ENCODE measurements around the gene USP34. TPM values are rescaled to one million over a fixed set of nuclear protein-coding genes. Genes with fewer than 3 reads are reported as not detected.
"Not testable (repeated sequence)": the region's sequence is repeated elsewhere in the genome, so short reads cannot be mapped to it uniquely, and the experiment has no call there.

Gene USP34
- polyA plus RNA-seq, 5 donors = 130 to 180 (median 157) TPM

DNA sequence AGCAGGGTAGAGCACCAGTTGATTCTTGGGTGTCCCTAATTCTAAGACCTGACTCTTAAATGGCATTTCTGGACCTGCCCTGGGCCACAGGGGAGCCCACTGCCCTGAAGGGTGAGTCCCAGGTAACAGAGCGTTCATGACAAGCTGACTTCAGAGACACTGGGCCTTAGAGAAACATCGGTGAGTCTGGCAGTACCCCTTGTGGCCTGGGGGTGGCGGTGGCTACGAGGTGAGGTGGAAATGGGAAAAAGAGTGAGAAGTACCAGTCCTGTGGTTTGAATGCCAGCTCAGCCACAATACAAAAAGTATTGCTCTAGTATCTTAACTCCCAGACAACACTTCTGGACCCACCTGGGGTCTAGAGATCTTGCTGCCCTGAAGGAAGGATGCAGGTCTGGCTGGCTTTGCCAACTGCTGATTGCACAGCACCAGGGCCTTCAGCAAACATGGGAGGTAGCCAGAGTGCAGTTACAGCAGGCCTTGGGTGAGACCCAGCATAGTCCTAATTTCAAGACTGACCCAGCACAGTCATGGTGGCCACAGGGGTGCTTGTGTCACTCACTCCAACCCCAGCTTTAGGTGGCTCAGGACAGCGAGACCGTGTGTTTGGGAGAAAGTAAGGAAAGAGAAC lies 44.5 kb downstream of the USP34 start:
- peak in 1 of 2 donors; percentile 9 for DNase-seq

DNA sequence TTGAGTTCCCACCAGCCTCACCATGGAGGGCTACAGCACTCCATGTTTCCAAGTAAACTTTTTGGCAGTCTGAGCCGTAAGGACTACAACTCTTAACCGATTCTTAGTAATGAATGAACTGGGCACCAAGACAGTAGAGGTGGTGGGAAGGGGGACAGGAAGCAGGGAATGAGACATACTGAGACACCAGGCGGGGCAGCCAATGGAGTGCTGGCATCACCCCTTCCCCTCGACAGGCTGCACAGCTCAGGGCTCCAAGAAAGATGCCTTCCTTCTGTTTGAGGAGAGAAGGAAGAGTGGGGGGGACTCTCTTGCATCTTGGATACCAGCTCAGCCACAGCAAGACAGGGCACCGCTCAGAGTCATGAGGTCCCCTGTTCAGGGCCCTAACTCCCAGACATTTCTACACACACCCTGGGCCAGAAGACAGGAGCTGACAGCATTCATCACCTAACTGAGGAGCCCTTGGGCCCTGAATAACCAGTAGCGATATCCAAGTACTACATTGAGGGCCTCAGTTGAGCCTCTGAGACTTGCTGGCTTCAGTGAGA lies 45.2 kb downstream of the USP34 start:
- no peak for DNase-seq

GRCh38 chr2:61423714-61424113 lies 47.2 kb downstream of the USP34 start:
- no peak for DNase-seq

GRCh38 chr2:61421611-61422010 lies 49.3 kb downstream of the USP34 start:
- no peak for DNase-seq

DNA sequence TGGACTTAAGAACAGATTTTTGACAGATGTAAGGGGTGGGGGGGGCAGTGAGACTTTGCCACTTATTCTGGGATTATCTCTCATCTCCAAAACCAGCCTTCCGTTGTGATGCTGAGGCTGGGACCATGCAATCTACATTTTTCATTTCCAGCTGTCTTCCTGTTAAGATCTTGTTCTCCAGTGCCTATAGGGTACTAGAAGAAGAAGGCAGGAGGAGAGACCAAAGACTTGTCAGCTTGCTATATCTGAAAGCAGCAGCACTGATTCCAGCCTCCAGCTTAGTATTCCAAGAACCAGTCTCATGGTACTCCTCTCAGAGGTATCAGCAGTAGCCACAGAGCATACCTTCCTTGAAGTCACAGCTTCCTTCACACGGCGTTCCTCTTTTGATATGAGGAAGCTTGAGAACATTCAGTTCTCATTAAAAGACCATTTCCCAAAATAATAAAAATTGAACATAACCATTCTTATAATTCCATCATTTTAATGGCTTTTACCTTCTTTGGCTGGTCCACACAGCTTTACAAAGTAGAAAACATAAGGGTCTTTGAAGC lies 49.8 kb downstream of the USP34 start:
- no peak for DNase-seq

GRCh38 chr2:61419570-61419969 lies 51.3 kb downstream of the USP34 start:
- DNase-seq = peak in 1 of 2 donors; percentile 13

DNA sequence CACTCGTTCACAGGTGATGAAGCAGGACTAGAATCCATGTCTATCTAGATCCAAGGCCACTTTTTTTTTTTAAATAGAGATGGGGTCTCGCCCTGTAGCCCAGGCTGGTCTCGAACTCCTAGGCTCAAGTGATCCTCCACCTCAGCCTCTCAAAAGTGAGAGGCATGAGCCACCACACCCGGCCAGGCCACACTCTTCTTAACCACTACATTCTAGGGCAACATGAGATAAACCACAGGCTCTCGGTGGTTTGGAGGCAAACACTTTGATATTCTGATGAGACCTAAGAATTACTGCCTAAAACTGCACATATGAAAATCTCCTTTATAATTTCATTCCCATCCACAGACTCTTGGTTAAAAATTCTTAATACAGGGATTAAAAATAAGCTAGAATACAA lies 51.8 kb downstream of the USP34 start:
- no peak for DNase-seq

DNA sequence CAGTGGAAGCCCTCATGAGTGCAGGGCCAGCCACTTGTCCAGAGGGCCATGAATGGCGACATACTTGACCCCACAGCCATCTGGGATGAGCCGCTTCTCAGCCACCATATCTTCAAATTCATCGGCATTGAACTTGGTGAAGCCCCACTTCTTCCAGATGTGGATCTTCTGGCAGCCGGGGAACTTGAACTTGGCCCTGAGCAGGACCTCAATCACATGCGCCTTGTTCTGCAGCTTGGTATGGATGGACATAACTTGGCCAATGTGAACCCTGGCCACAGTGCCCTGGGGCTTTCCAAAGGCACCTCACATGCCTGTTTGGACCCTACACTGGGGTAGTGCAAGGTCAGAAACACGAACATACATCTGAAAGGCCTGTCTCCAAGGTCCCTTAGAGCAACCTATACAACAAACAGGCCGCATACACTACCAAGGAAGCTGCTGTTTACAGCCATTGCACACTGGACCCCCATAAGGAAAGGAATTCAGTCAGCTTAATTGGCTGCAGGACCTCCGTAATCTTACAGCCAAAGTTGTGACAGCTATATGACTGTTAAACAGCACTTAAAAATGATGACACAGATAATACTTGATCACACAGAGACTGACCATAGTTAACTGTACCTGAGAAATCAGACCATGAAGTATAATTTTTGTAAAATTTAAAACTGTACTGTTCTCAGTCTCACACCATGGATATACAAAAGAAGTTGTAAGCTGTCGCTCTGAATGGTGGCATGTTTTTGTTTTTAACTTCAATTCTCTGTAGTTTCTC lies 53.8 kb downstream of the USP34 start:
- DNase-seq = no peak

DNA sequence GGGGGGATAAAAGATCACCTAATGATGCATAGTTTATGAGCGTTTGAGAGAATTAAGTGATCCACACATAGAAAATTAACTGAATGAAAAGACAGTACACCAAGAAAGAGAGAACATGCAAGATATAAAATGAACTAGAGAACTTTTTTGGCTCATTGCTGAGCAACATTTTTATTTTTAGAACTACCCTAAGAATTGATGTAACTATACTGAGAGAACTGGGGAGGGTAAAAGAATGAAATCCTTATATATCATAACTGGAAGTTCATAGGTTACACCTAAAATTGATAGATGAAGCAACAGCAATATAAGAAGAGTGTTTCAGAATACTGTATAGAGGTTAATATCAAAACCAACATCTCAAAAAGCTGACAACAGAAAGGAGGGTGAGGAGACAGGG lies 55.6 kb downstream of the USP34 start:
- no peak for DNase-seq

GRCh38 chr2:61414674-61415073 lies 56.2 kb downstream of the USP34 start:
- no peak for DNase-seq

DNA sequence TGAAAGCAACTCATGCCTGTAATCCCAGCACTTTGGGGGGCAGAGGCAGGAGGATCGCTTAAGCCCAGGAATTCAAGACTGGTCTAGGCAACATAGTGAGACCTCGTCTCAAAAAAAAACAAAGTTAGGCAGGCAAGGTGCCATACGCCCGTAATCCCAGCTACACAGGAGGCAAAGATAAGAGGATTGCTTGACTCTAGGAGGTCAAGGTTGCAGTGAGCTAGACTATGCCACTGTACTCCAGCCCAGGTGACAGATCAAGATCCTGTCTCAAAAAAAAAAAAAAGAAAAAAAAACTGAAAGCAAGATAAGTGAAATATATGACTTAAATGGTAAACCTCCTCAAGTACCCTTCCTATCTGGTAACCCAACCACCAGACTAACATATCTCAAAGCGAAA lies 59.8 kb downstream of the USP34 start:
- no peak for DNase-seq

DNA sequence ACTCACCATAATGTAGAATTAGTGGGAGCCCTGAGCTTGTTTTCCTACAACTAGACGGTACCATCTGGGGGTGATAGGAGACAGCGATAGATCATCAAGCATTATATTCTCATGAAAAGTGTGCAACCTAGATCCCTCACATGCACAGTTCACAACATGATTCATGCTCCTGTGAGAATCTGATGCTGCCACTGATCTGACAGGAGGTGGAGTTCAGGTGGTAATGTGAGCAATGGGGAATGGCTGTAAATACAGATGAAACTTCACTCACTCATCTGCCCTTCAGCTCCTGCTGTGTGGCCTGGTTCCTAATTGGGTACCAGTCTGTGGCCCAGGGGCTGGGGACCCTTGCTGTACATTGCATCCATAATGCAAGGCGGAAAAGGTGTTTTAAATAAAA lies 60.7 kb downstream of the USP34 start:
- DNase-seq = no peak

GRCh38 chr2:61405813-61406212 lies 65.1 kb downstream of the USP34 start:
- no peak for DNase-seq

DNA sequence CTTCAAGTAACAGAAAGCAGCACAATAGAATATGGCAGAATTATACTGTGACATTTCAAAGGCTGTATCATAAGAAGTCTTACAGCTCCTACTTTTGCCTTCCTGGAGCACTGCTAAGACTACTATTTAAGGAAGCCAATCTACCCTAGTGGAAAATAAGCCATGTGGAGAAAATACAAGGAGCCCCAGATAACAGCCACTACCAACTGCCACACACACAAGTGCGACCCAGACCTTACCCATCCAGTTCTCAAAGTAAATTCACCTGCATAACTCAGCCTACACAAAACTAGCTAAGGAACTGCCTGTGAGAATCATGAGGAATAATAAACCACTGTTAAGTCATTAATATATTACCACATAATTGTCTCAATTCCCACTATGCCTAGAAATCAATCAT lies 66.4 kb downstream of the USP34 start:
- no peak for DNase-seq

DNA sequence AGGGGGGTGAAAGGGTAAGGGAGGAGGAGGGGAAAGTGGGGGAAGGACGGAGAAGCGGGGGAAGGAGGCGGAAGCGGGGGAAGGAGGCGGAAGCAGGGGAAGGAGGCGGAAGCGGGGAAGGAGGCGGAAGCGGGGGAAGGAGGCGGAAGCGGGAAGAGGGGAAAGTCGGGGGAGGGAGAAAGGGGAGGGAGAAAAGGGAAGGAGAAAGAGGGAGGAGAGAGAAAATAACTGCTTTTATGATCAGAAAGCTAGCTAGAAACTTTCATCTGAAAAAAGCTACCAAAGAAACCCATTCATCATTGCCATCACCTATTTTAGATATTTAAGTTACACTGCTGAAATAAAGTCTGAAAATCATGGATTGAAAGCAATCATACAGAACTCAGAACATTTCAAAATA lies 72.5 kb downstream of the USP34 start:
- DNase-seq = no peak

DNA sequence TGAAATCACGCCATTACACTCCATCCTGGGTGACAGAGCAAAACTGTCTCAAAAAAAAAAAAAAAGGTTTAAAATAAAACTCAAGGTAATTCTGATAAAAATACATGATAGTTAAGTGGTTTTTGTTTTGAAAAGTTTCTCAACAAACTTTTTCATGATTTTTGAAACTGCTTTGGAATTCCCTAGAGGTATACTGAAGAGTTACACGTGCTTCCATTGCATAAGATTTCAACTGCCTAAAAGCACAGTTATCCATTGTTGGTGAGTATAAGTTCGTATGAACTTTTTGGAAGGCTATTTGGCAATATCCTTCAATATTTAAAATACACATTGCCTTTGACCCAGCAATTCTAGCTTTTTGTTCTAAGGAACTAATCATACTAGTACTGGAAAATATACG lies 74.9 kb downstream of the USP34 start:
- DNase-seq = no peak

DNA sequence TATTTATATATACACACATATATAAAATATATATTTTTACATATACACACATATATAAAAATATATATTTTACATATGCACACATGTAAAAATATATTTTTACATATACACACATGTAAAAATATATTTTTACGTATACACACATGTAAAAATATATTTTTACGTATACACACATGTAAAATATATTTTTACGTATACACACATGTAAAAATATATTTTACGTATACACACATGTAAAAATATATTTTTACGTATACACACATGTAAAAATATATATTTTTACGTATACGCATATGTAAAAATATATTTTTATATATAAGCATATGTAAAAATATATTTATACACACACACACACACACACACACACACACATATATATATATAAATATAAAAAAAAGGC lies 83.3 kb downstream of the USP34 start:
- DNase-seq = not testable (repeated sequence)

- DNase-seq = not testable (repeated sequence)
Observed at GRCh38 chr2:61380882-61381197, 90.0 kb downstream of the USP34 start.

- peak; percentile 45 to 49 for DNase-seq
Observed at GRCh38 chr2:61380056-61380881, 90.6 kb downstream of the USP34 start.

GRCh38 chr2:61379521-61379920 lies 91.4 kb downstream of the USP34 start:
- DNase-seq = peak; percentile 82 to 83

- DNase-seq = no peak
Observed at GRCh38 chr2:61378281-61378680, 92.6 kb downstream of the USP34 start.

DNA sequence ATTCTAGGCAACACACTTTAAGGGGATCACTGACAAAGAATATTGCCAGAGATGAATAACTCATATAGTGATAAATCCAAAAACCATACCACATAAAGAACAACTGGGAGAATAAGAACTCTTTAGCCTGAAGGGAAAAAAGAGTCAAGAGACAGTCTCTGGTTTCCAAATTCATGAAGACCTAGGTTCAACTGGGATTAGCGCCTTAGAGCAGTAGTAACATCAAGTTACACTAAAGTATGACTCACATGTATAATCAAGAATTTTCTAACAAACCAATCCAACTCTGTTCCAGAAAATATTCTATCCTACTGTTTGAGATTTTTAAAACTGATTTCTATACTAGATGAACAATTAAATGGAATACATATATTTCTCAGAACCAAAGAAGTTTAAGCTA lies 93.8 kb downstream of the USP34 start:
- no peak for DNase-seq

Measured in right lung (tissue), 5 donors.